Naive B cell (primary cell): ENCODE measurements around the gene TUBB3. TPM values are rescaled to one million over a fixed set of nuclear protein-coding genes. Genes with fewer than 3 reads are reported as not detected.
"Not testable (repeated sequence)": the region's sequence is repeated elsewhere in the genome, so short reads cannot be mapped to it uniquely, and the experiment has no call there.

Source experiments
- ATAC-seq, 2 donors: fragments of 150-1000 bp; cut with Tn5 transposase; 2 replicates each; pipeline ENCODE4 v1.10.0; 2021; ENCODE audit warnings: low read depth in 2 of 2, mild to moderate bottlenecking in 2 of 2, moderate library complexity in 2 of 2
- DNase-seq: peaks from one replicate; pipeline ENCODE4 v3.0.0; 2022
- H3K27ac Mint-ChIP-seq, 6 donors: one replicate each; pipeline ENCODE4 v1.8.0; 2020 to 2022; ENCODE audit warnings: mild to moderate bottlenecking in 6 of 6, mixed read lengths in 6 of 6, moderate library complexity in 5 of 6, inconsistent platforms in 2 of 6
- H3K27me3 Mint-ChIP-seq, 3 donors: one replicate each; pipeline ENCODE4 v1.8.0; 2021 to 2022; ENCODE audit warnings: mixed read lengths in 3 of 3, mild to moderate bottlenecking in 1 of 3
- H3K36me3 Mint-ChIP-seq, 2 donors: one replicate each; pipeline ENCODE4 v1.8.0; 2020 to 2022; ENCODE audit warnings: mixed read lengths in 2 of 2, inconsistent platforms in 1 of 2, mild to moderate bottlenecking in 1 of 2
- H3K4me1 Mint-ChIP-seq, 3 donors: one replicate each; pipeline ENCODE4 v1.8.0; 2020 to 2022; ENCODE audit warnings: mixed read lengths in 3 of 3, inconsistent platforms in 1 of 3, mild to moderate bottlenecking in 1 of 3, moderate library complexity in 1 of 3
- H3K4me3 Mint-ChIP-seq, 8 donors: one replicate each; pipeline ENCODE4 v1.8.0; 2020 to 2022; ENCODE audit warnings: mild to moderate bottlenecking in 8 of 8, mixed read lengths in 8 of 8, moderate library complexity in 8 of 8, inconsistent platforms in 2 of 8
- H3K9me3 Mint-ChIP-seq, 7 donors: one replicate each; pipeline ENCODE4 v1.8.0; 2020 to 2022; ENCODE audit warnings: mixed read lengths in 7 of 7, mild to moderate bottlenecking in 5 of 7, inconsistent platforms in 2 of 7, moderate library complexity in 1 of 7
- polyA plus RNA-seq, 6 donors: library from polyadenylated mRNA; unstranded; fragments of 300-500 nt; fragmentation: Illumina TruSeq; gene quantifications; one replicate each; pipeline ENCODE4 v1.2.3, GENCODE V29; 2021; ENCODE audit warnings: low read depth in 6 of 6

The TUBB3 gene
- polyA plus RNA-seq, 6 donors from 2014 or later = 0.99 to 12.2 (median 5.0) TPM

DNA sequence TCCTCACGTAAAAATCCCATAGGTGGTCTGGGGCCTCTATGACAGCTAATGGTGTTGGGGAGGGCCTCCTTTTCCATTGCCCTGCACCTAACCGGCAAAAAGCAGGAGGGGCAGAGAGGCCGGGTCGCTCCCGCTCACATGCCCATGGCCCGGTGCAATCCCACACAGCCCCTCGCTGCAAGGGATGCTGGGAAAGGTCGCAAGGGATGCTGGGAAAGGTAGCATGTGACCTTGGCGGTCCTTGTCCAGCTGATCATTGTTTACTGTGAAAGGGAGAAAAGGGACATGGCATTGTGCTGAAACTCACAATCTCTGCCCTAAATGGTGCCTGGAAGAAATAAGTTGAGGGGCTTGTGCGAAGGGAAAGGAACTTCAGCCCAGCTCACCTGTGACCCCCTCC is 35.5 kb downstream of the TUBB3 start:
- Mint-ChIP-seq H3K27ac (no peak overlapping the region), H3K9me3 (no peaks in the 10 kb centered on the region), H3K4me1 (peaks cover 56 to 64% (median 58%) of the 10 kb centered on the region in 3 donors), H3K36me3 (peaks cover 14 to 30% of the 10 kb centered on the region in 2 donors), H3K4me3 (peak overlapping the region in 2 of 8 donors; percentile 37 to 45), H3K27me3 (no peaks in the 10 kb centered on the region)
- ATAC-seq (no peak), DNase-seq (no peak)

DNA sequence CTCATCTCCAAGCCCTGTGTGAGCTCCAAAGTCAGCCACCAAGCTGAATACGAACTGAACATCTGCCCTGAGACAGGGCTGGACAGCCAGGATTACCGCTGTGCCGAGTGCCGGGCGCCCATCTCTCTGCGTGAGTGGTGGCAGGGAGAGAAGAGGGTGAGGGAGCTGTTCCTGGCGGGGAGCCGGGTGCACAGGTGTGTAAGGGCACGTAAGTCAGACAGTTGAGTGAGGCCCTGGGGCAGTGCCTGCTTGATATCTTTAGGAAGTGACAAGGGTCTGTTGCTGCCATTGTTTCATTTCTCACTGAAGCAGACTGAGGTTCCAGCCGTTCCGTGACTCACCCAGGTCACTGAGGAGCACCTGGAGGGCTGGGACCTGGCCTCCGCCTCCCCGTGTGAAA is 37.8 kb downstream of the TUBB3 start:
- H3K27me3 Mint-ChIP-seq = no peaks in the 10 kb centered on the region
- DNase-seq = no peak
- H3K4me3 Mint-ChIP-seq = no peak overlapping the region
- H3K4me1 Mint-ChIP-seq = peaks cover 33 to 40% (median 38%) of the 10 kb centered on the region in 3 donors
- no peaks in the 10 kb centered on the region for H3K9me3 Mint-ChIP-seq
- ATAC-seq = no peak
- peaks cover 10 to 25% of the 10 kb centered on the region in 2 donors for H3K36me3 Mint-ChIP-seq
- H3K27ac Mint-ChIP-seq = peak overlapping the region in 1 of 6 donors; percentile 54

DNA sequence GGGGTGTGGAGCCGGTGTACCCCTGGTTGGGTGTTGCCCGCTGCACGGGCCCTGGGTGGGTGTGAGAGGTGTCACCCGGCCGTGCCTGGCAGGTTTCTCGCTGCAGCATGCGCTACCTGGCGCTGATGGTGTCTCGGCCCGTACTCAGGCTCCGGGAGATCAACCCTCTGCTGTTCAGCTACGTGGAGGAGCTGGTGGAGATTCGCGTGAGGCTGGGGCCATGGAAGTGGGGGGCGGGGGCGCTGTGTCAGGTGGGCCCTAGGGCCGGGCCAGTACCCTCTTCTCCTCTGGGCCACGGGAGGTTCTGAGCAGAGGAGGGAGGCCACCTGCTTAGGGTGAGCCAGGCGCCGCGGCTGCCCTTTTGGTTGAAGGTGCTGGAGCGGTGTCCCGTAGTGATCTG is 38.8 kb downstream of the TUBB3 start:
- DNase-seq (no peak), ATAC-seq (no peak)
- Mint-ChIP-seq H3K27me3 (no peaks in the 10 kb centered on the region), H3K4me1 (peaks cover 25 to 33% (median 32%) of the 10 kb centered on the region in 3 donors), H3K36me3 (peaks cover 10 to 25% of the 10 kb centered on the region in 2 donors), H3K4me3 (no peak overlapping the region), H3K9me3 (no peaks in the 10 kb centered on the region), H3K27ac (no peak overlapping the region)

DNA sequence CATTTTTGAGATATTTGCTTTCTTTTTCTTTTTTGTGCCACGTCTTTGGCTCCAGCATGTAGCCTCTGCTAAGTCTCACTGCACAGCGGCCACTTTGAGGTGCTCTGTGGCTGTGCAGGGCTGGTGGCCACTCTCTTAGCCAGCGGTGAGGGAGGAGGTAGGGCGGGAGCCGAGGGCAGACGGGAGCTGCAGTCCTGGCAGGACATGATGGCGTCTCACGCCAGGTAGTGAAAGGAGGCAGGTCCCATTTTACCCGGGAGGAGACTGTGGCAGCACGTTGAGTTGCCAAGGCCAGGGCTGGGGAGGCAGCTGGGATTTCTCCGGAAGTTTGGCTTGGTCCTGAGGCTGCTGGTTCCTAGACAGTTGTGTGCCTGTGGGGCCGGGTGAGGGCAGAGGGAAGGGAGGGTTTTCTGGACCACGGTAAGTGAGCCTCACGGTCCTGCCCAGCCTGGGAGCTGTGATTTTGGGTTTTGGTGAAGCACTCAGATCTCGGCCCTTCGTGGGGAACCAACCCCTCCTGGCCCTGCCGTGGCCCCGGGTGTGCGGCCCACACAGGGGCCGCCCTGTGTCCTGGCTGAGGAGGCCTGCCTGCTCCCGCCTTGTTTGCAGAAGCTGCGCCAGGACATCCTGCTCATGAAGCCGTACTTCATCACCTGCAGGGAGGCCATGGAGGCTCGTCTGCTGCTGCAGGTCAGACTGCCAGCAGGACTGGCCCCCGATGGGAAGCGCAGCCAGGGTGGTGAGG is 39.8 kb downstream of the TUBB3 start:
- peaks cover 10 to 25% of the 10 kb centered on the region in 2 donors for H3K36me3 Mint-ChIP-seq
- H3K27me3 Mint-ChIP-seq = no peaks in the 10 kb centered on the region
- peaks cover 21 to 31% (median 25%) of the 10 kb centered on the region in 3 donors for H3K4me1 Mint-ChIP-seq
- ATAC-seq (no peak), DNase-seq (no peak)
- H3K9me3 Mint-ChIP-seq = no peaks in the 10 kb centered on the region
- no peak overlapping the region for H3K27ac Mint-ChIP-seq
- no peak overlapping the region for H3K4me3 Mint-ChIP-seq

DNA sequence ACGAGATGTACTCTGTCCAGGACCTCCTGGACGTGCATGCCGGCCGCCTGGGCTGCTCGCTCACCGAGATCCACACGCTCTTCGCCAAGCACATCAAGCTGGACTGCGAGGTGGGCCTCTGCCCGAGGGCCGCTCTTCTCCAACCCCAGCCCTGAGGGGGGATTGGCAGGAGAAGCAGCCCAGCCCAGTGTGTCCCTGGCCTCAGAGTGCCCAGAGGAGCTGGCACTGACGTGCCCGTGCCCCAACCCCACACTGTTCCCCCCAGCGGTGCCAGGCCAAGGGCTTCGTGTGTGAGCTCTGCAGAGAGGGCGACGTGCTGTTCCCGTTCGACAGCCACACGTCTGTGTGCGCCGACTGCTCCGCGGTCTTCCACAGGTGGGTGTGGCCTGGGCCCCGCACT is 41.1 kb downstream of the TUBB3 start:
- no peaks in the 10 kb centered on the region for H3K27me3 Mint-ChIP-seq
- DNase-seq (no peak), ATAC-seq (no peak)
- H3K9me3 Mint-ChIP-seq = no peaks in the 10 kb centered on the region
- no peak overlapping the region for H3K27ac Mint-ChIP-seq
- H3K36me3 Mint-ChIP-seq = peaks cover under 1 to 13% of the 10 kb centered on the region in 2 donors
- H3K4me1 Mint-ChIP-seq = peaks cover 10 to 20% (median 19%) of the 10 kb centered on the region in 3 donors
- no peak overlapping the region for H3K4me3 Mint-ChIP-seq

DNA sequence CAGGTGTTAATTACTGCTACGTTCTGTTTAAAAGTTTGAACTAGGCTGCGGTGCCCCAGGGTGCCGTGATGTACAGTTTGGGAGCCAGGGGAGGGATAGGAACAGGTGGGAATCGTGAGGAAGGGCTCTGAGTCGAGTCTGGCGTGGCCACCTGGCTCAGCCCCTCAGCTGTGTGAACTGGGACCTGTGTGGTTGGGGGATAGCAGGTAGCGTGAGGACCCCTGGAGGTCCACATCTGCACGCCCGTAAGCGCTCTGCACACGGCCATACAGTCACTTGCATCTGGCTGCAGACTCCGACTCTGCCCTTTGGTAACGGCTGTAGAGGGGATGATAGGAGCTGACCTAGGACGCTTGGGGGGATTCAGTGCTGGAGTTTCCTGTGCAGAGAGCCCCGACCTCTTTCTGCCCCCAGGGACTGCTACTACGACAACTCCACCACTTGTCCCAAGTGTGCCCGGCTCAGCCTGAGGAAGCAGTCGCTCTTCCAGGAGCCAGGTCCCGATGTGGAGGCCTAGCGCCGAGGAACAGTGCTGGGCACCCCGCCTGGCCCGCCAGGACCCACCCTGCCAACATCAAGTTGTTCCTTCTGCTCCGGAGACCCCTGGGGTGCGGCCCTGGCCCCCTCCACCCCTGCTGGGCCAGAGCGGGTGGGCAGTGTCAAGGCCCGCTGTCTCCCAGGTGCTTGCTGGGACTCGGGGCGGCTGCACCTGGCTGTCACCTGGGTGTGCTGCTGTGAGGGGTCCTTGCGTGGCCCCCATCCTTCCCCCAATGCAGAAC is 42.5 kb downstream of the TUBB3 start:
- peaks cover 9 to 20% (median 16%) of the 10 kb centered on the region in 3 donors for H3K4me1 Mint-ChIP-seq
- no peaks in the 10 kb centered on the region for H3K9me3 Mint-ChIP-seq
- no peak for DNase-seq
- ATAC-seq = no peak
- H3K4me3 Mint-ChIP-seq = no peak overlapping the region
- H3K27ac Mint-ChIP-seq = no peak overlapping the region
- no peaks in the 10 kb centered on the region for H3K27me3 Mint-ChIP-seq
- no peaks in the 10 kb centered on the region for H3K36me3 Mint-ChIP-seq

DNA sequence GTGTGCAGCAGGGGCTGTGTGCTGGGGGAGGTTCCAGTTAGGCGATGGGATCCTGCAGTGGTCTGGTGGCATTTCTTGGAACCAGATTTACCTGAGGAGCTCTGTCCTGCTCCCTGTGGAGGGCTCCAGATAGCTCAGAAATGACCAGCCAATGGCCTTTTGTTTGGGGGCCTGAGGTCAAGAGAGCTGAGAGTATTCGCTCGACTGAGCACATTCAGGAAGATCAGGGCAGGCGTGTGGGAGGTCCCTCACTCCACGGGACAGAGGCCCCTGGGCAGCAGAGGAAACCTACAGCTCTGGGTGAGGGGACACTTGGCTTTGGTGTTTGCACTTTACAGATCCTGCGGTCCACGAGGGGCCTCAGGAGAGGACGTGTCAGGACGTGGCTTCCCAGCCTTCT is 43.6 kb downstream of the TUBB3 start:
- peaks cover 19 to 28% (median 20%) of the 10 kb centered on the region in 3 donors for H3K4me1 Mint-ChIP-seq
- peak overlapping the region in 1 of 6 donors; percentile 34 for H3K27ac Mint-ChIP-seq
- ATAC-seq (no peak), DNase-seq (no peak)
- no peaks in the 10 kb centered on the region for H3K27me3 Mint-ChIP-seq
- H3K4me3 Mint-ChIP-seq = no peak overlapping the region
- no peaks in the 10 kb centered on the region for H3K9me3 Mint-ChIP-seq
- no peaks in the 10 kb centered on the region for H3K36me3 Mint-ChIP-seq

DNA sequence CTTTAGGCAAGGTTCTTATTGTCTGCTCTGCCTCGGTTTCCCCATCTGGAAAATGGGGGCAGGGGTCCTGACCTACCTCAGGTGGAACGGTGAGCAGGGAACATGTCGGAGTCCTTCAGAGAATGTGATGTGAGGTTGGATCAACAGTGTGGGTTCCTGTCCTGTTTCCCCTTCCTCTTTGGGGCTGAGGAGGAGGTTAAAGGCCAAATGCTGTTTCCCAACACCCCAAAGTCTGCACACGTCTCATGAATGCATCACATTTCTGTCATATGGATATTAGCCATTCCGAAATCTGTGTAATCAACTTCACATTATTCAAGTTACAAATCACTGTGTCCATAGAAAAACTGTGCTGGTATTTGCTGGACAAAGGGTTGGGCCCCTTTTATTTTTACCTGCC is 44.3 kb downstream of the TUBB3 start:
- not testable (repeated sequence) for H3K9me3 Mint-ChIP-seq, H3K4me3 Mint-ChIP-seq, DNase-seq, ATAC-seq, H3K27me3 Mint-ChIP-seq, H3K36me3 Mint-ChIP-seq, H3K27ac Mint-ChIP-seq
- peaks cover 23 to 28% (median 23%) of the 10 kb centered on the region in 3 donors for H3K4me1 Mint-ChIP-seq

DNA sequence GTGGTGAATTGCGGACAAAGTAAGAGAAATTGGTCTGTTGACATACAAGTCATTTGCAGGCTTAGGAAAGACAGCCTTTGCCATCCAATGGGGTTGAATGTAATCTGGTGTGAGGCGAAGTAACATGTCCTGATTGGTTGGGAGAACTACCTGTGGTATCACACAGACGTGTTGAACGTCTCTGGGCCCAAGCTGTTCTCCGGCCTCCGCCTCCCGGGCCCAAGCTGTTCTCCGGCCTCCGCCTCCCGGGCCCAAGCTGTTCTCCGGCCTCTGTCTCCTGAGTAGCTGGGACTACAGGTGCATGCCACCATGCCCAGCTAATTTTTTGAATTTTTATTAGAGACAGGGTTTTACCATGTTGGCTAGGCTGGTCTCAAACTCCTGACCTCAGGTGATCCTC is 44.9 kb downstream of the TUBB3 start:
- peaks cover 23 to 31% (median 27%) of the 10 kb centered on the region in 3 donors for H3K4me1 Mint-ChIP-seq
- not testable (repeated sequence) for ATAC-seq, DNase-seq, H3K9me3 Mint-ChIP-seq, H3K27ac Mint-ChIP-seq, H3K27me3 Mint-ChIP-seq, H3K36me3 Mint-ChIP-seq
- H3K4me3 Mint-ChIP-seq = peak overlapping the region in 1 of 8 donors; percentile 36

DNA sequence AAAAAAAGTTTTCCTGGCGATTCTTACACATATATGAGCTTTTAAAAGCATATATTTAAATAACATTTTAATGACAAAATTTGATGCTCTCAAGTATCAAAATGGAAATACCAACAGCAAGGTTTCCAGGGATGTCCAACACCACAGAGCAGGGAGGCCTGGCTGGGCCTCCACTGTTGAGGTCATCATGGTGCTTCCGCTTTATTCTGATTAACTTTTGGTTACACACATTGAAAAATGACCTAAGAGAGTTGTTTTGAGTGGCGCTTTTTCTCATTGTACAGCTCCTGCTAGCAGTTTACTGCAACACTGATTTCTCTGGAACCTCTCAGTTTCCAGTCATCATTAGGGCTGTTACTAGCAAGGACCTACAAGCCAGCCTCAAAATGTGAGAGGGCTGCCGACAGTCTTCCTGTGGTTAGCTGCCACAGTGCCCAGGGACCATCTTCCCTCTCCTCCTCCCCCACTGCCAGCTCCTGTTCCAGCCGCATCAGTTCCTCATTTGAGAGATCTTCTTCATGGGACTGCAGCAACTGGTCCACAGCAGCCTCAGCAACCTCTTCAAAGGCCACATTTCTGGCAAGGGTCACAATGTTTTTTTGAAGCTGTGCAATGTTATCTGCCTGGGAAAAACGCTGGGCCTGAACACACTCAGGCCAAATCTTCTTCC is 46.7 kb downstream of the TUBB3 start:
- Mint-ChIP-seq H3K9me3 (no peaks in the 10 kb centered on the region), H3K27me3 (no peaks in the 10 kb centered on the region), H3K27ac (no peak overlapping the region), H3K4me1 (peaks cover 31 to 46% (median 41%) of the 10 kb centered on the region in 3 donors), H3K4me3 (peak overlapping the region in 4 of 8 donors; percentile 29 to 96 (median 74)), H3K36me3 (no peaks in the 10 kb centered on the region)
- no peak for ATAC-seq
- no peak for DNase-seq

DNA sequence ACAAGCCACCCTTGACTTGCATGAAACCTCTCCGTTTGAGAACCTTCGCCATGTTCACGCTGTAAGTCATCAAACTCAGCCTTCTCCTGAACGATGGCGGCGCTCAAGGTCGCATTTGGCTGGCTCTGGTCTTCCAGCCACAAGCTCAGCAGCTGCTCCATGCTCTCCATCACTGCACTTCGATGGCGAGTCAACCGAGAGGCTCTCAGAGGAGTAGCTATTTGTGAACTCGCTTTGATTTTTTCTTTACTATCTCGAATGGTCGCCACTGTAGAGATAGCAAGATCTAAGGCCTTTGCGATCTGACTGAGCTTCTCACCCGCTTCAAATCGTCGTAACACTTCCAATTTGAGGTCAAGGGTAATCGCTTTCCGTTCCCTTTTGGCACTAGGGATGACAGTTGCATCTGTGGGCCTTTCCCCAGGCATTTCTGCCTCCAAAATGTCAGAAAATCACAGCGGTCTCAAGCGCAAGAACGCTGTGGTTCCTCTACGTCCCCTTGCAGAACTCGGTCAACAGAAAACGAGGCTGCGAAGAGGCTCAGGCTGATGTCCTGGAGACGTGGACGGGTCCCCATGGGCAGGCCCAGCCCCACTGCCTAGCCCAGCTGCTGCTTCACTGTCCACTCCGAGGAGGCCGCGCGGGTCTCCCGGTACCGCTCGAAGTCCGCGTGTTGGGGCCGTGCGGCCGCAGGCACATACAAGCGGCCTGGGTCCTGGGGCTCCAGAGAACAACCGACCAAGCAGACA is 48.5 kb downstream of the TUBB3 start:
- Mint-ChIP-seq H3K9me3 (no peaks in the 10 kb centered on the region), H3K27ac (peak overlapping the region in 5 of 6 donors; percentile 29 to 96 (median 49)), H3K36me3 (no peaks in the 10 kb centered on the region), H3K4me1 (peaks cover 32 to 50% (median 42%) of the 10 kb centered on the region in 3 donors), H3K27me3 (no peaks in the 10 kb centered on the region), H3K4me3 (peak overlapping the region; percentile 96 to 99 (median 98))
- DNase-seq (no peak), ATAC-seq (no peak)

DNA sequence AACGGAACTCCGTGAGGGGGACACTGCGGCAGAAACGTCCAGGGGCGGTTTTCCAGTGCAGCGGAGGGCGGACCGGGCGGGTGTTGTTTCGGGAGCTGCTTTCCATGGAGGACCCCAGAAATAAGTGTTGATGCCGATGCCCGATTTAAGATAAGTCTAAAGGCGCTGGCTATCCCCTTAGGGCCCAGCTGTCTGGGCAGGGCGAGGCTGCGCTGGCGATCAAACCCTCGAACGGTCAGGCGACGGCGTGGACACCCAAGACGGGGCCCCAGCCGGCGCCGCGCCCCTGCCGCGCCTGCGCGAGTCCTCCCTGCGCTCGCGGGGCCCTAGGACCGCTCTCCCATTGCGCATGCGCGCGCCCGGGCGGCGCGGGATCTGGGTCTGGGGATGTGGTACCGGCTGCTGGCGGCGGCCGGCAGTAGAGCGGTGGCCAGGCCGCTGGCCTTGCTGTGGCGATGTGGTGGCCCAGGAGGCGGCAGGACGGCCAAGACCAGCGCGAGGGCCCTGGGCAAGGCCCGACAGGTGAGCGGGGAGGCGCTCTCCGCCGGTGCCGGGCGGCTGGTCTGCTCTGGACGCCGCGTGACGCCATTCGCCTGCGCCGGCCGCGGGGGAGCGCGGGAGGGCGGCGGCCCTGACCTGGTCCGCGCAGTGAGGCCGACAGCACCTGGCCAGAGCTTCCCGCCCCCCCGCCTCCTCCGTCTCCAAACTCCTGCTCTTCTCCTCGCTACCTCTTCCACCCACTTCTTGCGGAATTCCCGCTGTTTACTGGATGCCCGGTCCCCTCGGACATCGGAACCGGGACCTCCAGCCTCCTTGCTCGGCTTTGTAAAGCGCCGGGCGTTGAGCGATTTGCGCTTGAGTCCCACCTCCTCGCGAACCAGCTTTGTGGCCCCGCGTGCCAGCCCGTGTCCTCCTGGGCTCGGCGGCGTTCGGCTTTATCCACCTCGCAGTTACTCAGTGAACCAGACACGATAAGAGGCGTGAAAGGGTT is 49.4 kb downstream of the TUBB3 start:
- ATAC-seq = peak; percentile 89 to 90
- H3K4me1 Mint-ChIP-seq = peaks cover 32 to 49% (median 42%) of the 10 kb centered on the region in 3 donors
- no peaks in the 10 kb centered on the region for H3K27me3 Mint-ChIP-seq
- peak overlapping the region; percentile 96 to 99 (median 98) for H3K4me3 Mint-ChIP-seq
- H3K9me3 Mint-ChIP-seq = no peaks in the 10 kb centered on the region
- peak; percentile 95 for DNase-seq
- H3K27ac Mint-ChIP-seq = peak overlapping the region; percentile 89 to 98 (median 96)
- H3K36me3 Mint-ChIP-seq = no peaks in the 10 kb centered on the region
